ENCODE results near the gene CCDC102B.

DNA sequence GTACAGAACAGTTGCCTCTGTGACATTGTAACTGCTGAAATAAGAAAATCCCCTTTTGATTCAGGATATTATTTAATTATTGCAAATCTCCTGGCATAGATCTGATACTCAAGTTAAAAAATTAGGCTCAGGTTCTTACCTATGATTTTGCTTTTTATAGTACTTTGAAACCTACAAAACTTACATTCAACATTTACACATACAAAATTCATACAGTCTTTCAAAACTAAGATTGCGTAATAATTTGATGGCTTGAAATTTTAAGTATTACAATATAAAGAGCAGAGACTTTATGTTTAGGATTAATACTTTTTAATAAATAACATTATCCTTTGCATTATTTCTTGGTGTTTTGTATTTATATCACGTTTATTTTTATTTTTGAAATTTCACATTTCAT, 291.1 kb downstream of the CCDC102B start:
- TF ChIP-seq, protein P1, sequence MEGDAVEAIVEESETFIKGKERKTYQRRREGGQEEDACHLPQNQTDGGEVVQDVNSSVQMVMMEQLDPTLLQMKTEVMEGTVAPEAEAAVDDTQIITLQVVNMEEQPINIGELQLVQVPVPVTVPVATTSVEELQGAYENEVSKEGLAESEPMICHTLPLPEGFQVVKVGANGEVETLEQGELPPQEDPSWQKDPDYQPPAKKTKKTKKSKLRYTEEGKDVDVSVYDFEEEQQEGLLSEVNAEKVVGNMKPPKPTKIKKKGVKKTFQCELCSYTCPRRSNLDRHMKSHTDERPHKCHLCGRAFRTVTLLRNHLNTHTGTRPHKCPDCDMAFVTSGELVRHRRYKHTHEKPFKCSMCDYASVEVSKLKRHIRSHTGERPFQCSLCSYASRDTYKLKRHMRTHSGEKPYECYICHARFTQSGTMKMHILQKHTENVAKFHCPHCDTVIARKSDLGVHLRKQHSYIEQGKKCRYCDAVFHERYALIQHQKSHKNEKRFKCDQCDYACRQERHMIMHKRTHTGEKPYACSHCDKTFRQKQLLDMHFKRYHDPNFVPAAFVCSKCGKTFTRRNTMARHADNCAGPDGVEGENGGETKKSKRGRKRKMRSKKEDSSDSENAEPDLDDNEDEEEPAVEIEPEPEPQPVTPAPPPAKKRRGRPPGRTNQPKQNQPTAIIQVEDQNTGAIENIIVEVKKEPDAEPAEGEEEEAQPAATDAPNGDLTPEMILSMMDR (IDR thresholded peaks at IDR 0.05): no peak
- no peak for TF ChIP-seq EZH2 (IDR thresholded peaks at IDR 0.05; ENCODE audit: borderline replicate concordance, insufficient read depth, low read depth, low read length, poor library complexity, severe bottlenecking)
